ENCODE data around the gene DDX19B.
"Not testable (repeated sequence)": the region's sequence is repeated elsewhere in the genome, so short reads cannot be mapped to it uniquely, and the experiment has no call there.

- TF ChIP-seq CTCF, POLR2A, EP300 (IDR thresholded peaks at IDR 0.05): not testable (repeated sequence)
Measured at GRCh38 chr16:70267922-70268321, 31.1 kb upstream of the DDX19B start.

Measured in ovary (tissue), 3 donors.